GM18499 (cell line): ENCODE data around the gene COL9A1.

Experiments used
- ATAC-seq: cut with Tn5 transposase; IDR thresholded peaks from one replicate; pipeline ENCODE4 v1.9.1; 2021; ENCODE audit warnings: moderate number of reproducible peaks; ENCODE audit not compliant: insufficient read depth, unreplicated experiment

The COL9A1 gene

GRCh38 chr6:70236343-70236742, 66.5 kb downstream of the COL9A1 start:
- ATAC-seq, result no peak

- no peak for ATAC-seq
Measured at GRCh38 chr6:70234561-70235236, 68.2 kb downstream of the COL9A1 start.

DNA sequence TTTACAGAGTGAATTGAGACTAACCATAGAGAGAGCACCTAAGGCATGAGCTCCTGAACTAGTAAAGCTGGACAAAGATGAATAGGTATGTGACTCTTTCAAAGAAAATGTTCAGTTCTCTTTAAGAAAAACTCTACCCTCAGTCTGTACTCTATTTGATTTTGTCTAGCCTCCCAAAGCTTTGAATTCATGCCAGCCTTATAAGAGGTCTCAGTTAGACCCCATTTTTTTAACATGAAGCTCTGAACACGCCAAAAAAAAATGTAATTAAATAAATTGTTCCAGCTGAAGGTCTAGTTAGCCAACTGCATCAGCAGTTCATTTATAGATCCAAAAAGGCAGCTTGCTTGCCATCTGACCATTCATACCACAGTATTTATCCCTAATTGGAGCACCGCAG, 71.6 kb downstream of the COL9A1 start:
- ATAC-seq, result no peak

- ATAC-seq, result no peak
Measured at GRCh38 chr6:70225055-70225454, 77.8 kb downstream of the COL9A1 start.

DNA sequence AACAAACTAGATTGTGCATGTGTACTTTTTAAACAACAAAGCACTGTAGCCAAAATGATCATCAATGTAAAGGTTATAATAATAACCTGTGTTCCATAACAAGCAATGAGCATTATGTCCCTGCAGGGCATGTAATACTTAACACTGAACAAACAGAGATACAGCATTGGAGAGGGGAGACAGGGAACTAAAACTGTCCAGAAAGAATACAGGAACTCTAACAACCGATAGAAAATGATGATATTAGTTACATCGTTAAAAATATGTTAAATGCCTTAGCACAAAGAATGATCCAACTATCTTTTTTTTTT, 80.5 kb downstream of the COL9A1 start:
- no peak for ATAC-seq

- no peak for ATAC-seq
Measured at GRCh38 chr6:70221715-70222438, 81.0 kb downstream of the COL9A1 start.

DNA sequence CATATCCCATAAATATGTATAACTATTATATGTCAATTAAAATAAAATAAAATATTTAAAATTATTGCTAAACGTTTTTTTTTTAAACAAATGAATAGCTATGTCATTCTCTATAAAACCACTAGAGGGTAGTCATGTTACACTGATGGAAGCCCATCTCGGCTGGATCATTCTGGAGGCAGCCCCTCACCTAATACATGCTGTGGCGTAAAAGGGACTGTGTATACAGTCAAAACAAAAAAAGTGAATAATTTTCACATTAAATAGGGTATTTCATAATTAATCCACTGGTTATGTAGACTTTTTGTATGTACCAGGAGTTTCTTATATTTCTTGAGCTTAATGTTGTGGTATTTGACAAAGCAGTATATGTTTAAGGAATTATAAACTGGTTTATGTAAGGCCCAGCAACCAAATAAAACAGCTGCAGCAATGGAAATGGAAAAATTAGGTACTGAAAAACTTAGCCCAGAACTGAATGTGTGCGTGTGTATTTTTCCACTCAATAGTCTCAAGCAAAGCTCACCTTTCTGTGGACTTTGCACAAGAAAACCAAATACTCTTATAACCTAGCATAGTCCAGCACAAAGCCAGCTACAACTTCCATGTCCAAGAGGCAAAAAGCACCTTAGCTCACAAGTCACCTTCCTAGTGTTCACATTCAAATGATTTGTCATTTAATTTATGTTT, 81.7 kb downstream of the COL9A1 start:
- ATAC-seq, result no peak

DNA sequence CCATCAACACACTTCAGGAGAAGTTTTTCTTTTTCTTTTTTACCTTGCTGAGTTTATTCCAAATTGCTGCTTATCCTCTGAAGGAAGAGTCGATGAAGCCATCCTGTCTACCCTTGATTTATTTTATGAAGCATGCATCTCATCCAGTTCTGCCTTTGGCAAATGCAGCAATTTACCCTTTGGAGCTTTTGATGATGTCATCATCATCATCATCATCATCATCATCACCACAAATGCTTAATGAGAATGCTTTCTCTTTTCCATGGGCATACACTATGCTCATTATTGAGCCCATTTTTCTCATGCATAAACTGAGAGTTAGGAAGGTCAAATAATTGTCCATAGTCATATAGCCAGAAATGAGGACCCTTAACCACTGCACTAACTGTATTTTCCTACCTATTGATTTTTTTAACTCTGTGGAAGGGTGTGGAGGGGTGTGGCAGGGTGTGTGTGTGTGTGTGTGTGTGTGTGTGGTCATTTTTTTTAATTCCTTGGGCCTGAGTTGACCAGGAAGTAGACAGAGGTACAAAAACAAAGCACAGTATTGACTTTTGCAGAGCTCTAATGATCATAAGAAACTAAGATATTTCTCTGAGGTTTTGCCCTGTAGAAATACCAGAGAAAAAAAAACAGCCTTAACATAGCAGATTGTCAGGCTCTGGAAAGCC, 82.8 kb downstream of the COL9A1 start:
- ATAC-seq, result no peak

- ATAC-seq, result no peak
Measured at GRCh38 chr6:70216767-70217166, 86.1 kb downstream of the COL9A1 start.

DNA sequence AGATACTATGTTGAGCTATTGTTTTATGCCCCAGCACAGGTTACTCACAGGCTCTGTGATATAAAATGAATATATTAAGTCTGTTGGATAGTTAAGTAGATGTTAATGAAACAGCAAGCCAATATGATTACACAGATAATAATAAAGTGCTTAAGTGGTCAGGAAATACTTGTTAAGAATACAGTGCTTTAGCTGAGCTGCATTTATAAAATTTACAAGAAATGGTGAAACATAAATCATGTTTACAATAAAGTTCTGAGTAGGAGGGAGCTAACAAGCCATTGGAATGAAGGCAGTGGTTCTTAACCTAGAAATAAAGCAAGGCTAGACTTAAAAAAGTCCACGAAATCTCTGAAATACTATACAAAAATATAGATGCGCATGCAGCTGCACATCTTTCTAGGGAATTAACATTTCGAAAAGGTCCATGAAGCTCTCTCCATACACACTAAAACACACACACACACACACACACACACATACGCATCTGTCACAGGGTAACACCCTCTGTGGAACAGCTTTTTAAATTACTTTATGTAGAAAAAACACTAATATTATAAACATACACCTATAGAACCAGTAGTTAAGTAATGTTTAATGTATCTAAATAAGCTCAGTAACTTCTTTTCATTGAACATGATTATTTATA, 87.3 kb downstream of the COL9A1 start:
- no peak for ATAC-seq

DNA sequence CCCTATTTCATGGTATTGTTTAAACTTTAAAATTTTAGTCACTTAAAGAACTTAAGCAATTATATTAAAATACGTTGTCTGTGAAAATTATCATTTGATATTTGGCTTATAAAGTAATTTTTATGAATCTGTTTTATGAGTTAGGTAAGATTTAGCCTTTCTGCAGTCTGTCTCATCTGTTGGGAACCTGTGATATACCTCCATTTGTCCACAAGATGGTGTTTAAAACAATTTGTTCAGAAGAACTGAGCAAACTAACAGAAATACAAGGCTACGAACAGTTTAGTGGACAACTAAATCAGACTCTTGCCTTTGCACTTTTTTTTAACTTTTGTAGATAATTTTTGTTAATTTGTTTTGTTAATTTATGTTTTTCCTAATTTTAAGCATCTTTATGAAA, 92.4 kb downstream of the COL9A1 start:
- ATAC-seq, result no peak

DNA sequence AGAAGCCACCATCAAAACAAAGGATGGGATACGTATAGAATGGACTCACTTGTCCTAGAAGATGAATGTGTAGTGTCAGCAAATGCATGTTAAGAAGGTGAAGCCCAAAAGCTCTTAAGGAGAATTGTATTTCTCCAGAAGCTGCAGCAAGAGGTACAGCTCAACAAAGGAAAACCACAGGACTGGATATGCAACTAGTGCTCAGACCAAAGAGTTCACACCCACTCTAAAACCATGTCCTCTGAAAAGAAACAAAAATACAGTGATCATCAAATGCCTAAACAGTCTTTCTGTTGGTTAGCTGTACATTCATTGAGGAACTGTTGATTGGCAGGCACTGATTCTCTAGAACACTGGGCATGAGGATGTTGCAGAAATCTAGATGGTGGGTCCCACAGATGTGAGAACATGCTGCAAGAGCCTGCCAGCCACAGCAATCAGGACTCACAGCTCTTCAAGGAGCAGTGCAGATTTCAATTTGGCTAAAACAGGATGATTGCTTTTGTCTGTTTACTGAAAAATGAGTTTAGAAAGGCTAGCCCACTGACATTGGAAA, 94.6 kb downstream of the COL9A1 start:
- ATAC-seq, result no peak

DNA sequence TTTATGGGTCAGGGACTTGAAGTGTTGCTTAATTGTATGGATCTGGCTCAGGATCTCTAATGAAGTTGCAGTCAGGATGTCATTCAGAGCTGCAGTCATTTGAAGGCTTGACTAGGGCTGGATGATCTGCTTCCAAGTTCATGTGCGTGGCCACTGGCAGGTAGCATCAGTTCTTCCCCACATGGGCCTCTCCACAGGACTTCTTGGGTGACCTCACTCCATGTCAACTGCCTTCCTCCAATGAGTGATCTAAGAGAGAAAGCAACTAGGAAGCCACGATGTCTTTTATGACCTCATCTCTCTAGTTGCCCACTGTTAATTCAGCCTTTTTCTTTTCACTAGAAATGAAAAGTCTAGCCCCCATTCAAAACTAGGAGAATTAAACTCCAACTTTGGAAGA, 104.1 kb downstream of the COL9A1 start:
- ATAC-seq, result no peak

GRCh38 chr6:70196531-70196930, 106.4 kb downstream of the COL9A1 start:
- ATAC-seq, result no peak

GRCh38 chr6:70194421-70194820, 108.5 kb downstream of the COL9A1 start:
- no peak for ATAC-seq

DNA sequence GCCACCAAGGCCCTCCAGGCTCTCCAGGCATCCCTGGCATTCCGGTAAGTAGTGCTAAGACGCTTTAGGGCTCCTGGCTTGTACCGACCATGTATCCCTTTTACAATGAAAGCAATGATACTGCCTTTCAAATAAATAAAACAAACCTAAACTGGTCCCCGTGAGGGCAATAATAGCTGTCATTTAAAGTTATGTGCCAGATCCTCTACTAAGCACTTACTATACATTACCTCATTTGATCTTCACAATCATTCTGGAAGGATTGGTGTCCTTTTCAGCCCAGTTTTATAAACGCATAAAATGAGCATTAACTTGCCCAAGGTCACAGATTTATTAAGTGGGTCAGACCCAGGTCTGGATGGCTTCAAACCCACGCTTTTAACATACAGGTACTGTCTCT, 114.7 kb downstream of the COL9A1 start:
- no peak for ATAC-seq

DNA sequence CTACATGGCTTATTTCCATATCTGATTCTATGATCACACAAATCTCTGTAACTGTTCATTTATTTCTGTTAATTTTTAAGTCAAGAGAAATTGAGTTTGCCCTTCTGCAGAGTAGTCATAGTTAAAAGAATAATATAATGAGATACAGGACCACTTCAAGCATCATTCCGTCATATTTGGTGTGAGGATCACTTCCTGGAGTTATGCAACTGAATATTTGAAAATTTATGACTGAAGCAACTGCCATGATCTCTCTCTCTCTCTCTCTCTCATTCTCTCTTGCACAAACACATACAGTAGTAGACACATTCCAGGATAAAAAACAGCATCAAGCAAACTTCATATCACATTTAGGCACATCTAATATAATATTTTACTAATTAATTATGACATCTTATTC, 116.4 kb downstream of the COL9A1 start:
- no peak for ATAC-seq

- ATAC-seq, result no peak
Measured at GRCh38 chr6:70184723-70185122, 118.2 kb downstream of the COL9A1 start.

DNA sequence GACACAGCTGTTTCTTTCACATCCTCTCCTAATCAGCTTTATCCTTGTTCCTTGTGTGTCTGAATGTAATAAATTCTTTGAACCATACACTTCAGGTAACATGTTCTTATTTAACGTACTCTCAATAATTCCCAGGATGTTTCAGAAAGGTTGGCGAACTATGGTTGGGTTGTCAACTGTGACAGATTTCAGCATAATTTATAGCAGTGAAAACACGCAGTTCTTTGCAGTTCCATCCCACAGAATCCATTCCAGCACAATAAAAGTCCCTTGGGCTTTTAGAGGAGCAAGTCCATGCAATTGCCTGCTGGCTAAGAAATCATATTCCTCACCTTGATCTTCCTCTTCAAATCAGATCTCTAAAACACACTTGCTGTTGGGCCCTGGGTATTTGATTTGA, 119.3 kb downstream of the COL9A1 start:
- no peak for ATAC-seq

DNA sequence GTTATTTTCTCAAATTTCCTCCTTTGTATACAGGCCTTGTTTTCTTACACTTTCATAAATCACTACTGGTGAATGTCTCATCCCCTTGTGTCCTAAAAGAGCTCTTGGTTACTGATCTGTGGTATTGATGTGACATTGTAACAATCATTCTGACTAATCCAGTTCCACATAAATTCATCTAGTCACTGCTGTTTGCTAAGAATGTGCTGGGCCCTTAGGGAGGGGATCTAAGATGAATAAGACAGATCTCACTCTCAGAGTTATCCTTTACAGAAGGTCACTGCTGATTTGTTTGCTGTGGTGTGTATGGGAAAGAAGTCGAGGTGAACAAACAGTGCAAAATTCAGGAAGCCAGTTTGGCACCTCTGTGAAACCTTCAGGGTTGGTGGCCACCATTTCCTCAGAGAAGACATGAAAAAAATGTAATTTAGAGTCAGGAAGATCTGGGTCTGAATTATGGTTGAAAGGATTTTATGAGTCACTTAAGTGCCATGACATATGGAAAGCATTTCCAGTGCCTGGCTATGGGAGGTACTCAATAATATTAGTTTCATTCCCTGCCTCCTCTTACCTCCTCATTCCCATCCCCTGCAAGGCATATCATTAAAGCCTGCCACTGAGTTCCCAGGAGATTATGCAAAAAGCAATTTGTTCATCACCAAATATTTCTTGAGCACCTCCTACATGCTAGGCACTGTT, 121.8 kb downstream of the COL9A1 start:
- peak; percentile 42 for ATAC-seq
